ENCODE measurements around the gene MAD1L1.

MAD1L1 gene

DNA sequence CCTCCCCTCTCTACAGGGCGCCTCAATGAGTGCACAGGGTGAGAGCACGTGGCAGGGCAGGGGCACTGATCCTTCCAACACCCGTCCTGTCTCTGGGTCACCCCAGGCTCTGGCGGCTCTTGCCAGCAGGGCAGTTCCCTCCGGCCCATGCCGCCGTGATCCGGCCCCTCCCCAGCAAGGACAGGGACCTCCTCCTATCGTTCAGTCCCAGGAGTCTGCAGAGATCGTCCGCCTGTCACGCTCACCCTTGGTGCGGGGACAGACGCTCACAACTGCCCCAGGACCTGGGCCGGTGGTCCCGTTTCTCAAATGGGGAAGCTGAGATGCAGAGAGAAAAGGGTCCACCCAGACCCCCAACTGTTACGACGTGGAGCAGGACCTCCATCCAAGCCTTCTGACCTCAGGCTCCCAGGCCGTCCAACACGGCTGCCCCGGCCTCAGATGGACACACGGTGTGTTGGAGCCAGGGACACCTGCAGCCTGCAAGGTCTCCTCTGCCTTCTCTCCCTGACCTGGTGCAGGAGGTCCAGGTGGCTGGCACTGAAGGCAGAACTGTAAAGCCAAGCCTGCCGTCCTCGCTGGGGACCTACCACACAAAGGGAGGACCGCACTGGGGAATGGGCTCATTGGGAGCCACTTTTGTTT lies 313.7 kb downstream of the MAD1L1 start:
- DNase-seq (ENCODE audit: low read depth in 3 of 3, low spot score in 1 of 3) = no peak

DNA sequence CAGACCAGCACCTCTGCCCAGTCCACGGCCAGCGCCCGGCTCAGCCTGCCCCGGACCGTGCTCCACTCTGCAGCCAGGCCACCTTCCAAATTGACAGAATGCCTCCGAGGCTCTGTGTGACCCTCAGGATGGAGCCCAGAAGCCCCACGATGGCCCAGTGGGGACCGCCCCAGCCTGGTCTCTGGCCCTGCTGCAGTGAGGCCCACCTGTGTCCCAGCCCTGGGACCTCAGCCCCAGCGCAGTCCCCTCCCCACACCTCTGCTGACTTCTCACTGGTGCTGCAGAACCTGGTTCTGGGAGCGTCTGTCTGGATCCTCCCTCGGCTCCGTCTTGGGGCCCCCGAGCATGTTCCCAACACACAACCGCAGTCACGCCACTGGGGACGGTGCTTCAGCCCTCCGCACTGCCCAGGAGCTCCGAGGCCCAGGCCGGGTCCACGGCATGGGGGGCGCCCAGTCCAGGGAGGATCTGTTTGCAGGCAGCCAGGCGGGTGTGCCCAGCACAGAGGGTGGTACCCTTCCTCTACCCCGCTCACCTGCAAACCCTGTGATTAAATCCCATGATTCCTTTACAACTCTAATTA lies 314.6 kb downstream of the MAD1L1 start:
- no peak for DNase-seq (ENCODE audit: low read depth in 3 of 3, low spot score in 1 of 3)

DNA sequence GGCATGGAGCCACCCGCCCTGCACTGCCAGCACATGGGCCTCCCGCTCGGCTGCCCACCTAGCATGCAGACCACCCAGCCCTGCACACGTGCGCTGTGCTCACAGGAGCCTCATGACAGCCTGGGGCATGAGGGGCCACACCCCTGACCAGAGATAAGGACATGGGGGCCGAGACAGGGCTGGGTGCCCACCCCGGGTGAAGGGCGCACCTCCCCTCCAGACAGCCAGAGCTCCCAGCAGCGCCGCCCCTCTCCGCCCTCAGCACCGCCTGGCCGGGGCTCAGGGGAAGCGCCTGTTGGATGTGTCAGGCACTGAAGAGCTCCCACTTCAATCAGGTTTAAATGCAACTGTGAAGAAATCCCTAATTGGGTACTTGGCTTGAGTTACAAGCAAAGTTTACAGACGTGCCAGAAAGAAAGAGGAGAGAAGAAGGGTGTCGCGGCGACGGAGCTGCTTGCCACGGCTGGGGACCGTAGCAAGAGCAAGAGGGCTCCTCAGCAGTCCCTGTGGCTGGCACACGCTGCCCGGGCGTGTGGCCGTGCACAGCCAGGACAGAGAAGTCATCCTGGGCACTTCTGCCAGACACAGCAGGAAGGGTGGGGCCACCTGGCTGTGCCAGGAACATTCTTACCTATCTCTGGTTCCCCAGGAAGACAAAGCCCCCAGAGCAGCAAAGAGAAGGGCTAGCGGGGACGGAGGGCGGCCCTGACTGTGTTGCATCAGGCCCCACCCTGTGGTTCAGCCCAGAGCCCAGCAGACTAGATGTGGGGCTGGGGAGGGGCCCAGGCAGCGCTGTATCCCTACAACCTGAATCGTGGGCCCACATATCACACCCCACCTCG lies 315.3 kb downstream of the MAD1L1 start:
- no peak for DNase-seq (ENCODE audit: low read depth in 3 of 3, low spot score in 1 of 3)

- no peak for DNase-seq (ENCODE audit: low read depth in 3 of 3, low spot score in 1 of 3)
Measured at GRCh38 chr7:1916601-1916970, 316.2 kb downstream of the MAD1L1 start.

DNA sequence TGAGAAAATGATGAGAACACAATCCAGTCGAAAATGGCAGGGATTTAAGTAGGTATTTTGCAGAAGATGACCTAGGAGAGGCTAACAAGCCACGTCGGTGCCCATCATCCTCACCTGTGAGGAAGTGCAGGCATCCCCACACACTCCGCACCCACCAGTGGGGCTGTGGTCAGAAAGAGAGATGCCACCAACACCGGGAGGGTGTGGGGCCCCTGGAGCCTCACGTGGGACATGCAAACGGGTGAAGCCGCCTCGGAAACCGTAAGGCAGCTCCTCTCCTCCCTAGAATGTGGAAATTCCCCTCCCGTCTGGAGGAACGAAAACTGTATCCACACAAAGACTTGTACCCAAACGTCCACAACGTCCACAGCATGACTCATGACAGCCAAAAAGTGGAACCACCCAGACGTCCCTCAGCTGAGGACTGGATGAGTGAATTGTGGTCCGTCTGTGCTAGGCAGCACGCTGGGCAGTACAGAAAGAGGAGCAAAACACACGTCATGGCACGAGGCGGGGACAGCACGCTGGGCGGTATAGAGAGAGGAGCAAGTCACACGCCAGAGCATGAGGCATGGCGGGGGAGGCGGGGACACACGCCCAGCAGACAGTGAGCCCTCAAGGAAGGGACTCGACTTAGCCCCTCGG lies 316.7 kb downstream of the MAD1L1 start:
- DNase-seq (ENCODE audit: low read depth in 3 of 3, low spot score in 1 of 3) = no peak

DNA sequence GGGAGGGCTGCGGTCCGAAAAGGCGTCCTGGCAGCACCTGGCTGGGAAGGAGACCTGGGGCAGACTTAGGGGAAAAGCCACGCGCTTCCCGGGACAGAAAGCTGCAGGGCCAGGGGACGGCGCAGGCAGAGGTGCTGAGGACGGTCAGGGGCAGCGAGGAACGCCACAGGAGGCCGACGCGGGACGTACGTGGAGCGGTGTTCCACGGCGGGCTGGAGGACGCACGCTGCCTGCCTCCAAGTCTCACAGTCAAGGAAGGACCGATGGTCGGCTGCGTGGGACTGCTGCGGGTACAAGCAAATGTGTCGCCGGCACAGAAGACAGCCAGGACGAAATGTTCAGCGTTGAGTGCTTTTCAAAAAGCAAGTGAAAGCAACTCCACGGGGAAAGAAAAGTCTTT lies 317.4 kb downstream of the MAD1L1 start:
- DNase-seq (ENCODE audit: low read depth in 3 of 3, low spot score in 1 of 3) = no peak

DNA sequence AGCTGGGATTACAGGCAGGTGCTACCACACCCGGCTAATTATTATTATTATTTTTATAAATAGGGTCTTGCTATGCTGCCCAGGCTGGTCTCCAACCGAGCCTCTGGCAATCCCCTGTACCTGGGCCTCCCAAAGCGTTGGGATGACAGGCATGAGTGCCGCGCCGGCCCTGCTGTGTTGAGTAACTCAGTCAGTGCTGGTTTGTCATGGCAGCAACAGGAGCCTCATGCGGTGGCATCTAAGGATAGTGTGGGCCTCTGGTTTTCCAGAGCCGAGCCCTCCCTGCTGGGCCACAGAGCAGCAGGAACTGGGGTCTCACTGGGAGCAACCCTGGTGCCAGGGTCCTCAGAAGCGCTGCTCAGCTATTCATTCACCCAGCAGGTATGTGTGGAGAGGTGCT lies 318.0 kb downstream of the MAD1L1 start:
- DNase-seq (ENCODE audit: low read depth in 3 of 3, low spot score in 1 of 3) = no peak

GRCh38 chr7:1914321-1914720 lies 318.4 kb downstream of the MAD1L1 start:
- no peak for DNase-seq (ENCODE audit: low read depth in 3 of 3, low spot score in 1 of 3)

DNA sequence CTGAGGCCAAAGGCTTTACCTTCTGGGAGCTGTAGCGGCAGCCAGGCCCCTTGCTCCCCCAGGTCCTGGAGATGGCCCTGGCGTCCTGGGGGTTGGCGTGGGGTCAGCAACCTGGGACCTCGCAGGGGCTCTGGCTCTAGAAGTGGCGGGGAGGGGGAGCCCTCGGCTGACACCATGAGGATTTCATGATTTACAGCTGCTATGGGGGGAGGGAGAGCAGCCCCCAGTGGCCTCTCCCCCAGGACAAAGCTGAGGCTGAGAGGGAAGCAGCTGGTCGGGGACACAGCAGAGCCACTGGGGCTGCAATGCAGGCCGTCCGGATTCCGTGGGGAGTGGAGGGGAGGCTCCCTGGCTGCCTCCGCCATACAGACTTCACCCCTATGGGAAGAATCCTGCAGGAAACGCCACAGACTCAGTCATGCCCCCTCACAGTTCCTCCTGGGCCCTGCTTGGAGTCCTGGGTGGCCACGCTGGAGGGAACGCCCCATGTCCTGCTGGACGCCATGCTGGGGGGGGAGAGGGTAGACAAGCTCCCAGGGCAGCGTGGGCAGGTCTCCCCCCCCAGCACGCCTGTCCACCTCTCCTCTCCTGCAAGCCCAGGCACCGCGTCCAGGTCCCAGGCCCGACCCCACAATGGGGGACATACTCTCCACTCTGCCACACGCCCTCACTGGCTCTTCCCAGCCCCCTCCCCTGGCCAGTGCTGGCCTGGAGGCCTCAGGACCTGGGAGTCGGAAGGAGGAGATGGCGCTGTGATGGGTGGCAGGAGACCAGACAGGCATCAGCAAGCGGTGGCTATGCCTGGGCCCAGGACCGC lies 319.1 kb downstream of the MAD1L1 start:
- DNase-seq (ENCODE audit: low read depth in 3 of 3, low spot score in 1 of 3) = no peak

GRCh38 chr7:1912593-1913465 lies 319.9 kb downstream of the MAD1L1 start:
- no peak for DNase-seq (ENCODE audit: low read depth in 3 of 3, low spot score in 1 of 3)

DNA sequence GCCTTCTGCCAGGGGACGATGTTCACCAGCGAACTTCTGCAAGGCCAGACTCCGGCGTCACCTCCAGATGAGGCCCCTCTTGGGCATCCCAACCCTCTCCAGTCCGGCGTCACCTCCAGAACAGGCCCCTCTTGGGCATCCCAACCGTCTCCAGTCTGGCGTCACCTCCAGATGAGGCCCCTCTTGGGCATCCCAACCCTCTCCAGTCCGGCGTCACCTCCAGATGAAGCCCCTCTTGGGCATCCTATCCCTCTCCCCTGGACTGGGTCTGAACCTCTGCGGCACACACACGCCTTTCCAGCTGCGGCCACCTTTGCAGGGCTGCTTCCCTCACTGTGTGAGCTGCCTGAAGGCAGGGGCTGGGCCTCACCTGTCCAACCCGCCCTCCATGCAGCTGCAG lies 321.2 kb downstream of the MAD1L1 start:
- DNase-seq (ENCODE audit: low read depth in 3 of 3, low spot score in 1 of 3) = no peak

DNA sequence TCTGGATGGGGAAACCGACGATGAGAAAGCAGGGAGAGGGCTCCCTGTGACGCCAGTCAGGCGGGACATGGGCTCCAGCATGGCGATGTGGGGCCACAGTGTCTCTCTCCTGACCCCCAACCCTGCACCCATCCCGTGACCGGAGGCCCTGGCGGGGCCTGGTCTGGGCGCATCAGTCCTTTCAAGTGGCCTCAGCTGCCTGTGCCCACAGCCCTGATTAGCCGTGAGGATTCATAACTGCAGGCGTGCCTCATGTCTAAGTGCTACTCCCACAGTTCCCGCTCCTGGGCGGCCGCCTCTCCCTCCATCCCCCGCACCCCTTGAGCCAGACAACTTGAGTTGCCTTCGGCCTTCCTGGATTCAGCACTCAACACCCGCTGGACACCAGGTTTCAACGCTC lies 321.9 kb downstream of the MAD1L1 start:
- no peak for DNase-seq (ENCODE audit: low read depth in 3 of 3, low spot score in 1 of 3)

DNA sequence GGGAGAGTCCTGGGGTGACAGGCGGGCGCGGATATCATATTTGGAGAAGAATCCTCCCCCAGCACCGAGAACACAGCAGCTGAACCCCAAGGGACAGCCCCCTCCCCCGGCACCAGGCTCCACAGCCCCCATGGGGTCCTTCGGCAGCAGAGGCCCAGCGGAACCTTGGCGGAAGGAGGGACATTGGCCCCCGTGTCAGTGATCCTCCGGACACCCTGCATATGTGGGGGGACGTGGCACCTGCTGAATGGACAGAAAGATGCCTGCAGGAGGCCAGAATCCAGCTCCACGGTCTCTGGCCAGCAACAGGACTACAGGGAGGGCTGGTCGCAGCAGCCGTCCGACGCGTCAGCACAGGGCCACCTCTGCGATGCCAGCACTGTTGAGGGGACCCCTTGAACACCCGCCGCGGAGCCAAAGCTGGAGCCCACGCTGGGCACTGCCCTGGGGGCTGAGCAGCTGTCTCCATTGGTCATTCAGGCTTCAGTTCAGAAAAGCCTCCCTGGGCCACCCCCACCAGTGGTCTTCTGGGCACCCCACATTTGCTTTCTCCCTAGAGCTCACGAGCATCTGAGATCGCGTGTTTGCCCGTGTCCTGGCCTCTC lies 322.6 kb downstream of the MAD1L1 start:
- no peak for DNase-seq (ENCODE audit: low read depth in 3 of 3, low spot score in 1 of 3)

DNA sequence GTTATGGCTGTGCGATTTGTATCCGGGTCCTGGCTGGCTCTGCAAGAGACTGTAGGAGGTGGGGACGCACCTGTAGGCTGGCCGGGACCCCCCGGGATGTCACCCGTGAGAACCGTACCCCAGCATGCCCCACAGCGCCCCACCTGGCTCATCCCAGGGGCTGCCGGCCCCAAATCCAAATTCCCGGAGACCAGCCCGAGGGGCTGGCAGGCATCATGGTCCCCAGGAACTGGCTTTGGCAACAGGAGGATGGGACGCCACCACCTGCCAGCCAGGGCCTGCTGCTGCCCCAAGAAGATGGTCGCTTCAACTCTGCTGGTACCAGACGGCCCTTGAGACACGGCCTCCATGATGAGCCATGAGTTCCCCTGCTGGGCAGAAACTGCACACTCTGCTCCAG lies 323.3 kb downstream of the MAD1L1 start:
- no peak for DNase-seq (ENCODE audit: low read depth in 3 of 3, low spot score in 1 of 3)

DNA sequence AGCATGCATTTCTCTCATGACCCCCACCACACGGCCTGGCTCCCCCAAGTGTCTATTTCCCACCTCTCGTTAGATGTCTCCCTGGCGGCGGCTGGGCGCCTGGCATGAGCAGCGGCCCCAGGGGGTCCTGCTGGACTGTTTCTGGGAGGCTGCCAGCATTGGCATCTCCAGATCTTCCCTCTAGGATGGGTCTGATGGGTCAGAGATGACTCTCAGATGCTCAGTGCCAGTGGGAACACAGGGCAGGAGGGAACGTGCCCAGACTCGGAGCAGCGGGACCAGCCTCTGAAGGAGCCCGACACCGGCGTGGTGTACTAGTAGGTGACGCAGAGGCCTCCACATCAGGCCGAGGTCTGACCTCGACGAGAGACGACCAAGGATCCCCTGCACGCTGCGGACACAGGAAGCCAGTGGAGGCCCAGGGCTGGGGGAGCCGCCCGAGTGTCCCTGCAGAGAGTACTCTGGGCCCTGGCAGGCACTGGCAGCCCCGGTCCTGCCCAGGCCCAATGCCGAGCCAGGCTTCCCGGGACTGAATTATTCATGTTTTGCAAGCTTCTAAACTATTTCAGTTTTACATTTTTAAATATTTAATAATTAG lies 323.8 kb downstream of the MAD1L1 start:
- no peak for DNase-seq (ENCODE audit: low read depth in 3 of 3, low spot score in 1 of 3)

DNA sequence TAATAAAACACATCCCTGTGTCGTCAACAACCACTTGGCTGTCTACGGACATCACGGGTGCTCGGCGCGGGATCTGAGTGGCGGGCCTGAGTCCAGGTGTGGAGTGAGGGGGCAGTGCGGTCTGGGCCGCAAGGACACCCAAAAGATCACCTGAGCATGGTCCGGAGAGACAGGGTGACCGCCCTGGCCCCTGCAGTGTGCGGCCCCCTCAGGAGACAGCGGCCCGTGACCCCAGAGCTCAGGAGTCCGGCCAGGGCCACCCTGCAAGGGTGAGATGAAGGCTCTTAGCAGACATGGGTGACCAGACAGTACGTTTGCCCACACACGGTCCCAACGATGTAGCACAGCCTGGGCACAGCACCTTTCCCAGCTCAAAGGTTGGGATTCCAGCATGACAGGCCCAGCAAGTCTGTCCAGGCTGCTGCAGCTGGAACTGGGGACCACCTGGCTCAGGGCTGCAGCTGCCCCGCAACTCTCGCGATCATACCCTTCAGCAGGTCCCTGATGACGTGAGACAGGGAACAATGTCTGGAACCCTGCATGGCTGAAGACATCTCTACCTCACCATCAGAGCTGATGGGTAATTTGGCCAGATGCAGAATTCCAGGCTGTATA lies 324.9 kb downstream of the MAD1L1 start:
- DNase-seq (ENCODE audit: low read depth in 3 of 3, low spot score in 1 of 3) = no peak

- DNase-seq (ENCODE audit: low read depth in 3 of 3, low spot score in 1 of 3) = no peak
Measured at GRCh38 chr7:1906988-1907745, 325.6 kb downstream of the MAD1L1 start.

Measured in stimulated activated CD4-positive, alpha-beta T cell treated with anti-CD3 and anti-CD28 coated beads, TNF-alpha, amount 100 ng/mL, for 1 hour (primary cell).